ENCODE results near the gene PPP2R3A.
A peak's percentile ranks its signal among the peaks of the same experiment; 100 is the strongest.
"Not testable (repeated sequence)": the region's sequence is repeated elsewhere in the genome, so short reads cannot be mapped to it uniquely, and the experiment has no call there.

Gene PPP2R3A

GRCh38 chr3:136135039-136135802 lies 169.7 kb downstream of the PPP2R3A start:
- H3K27me3 Mint-ChIP-seq = no peaks in the 10 kb centered on the region
- no peak overlapping the region for H3K4me3 Mint-ChIP-seq
- no peaks in the 10 kb centered on the region for H3K36me3 Mint-ChIP-seq
- peaks cover 4% of the 10 kb centered on the region for H3K4me1 Mint-ChIP-seq (ENCODE audit: low read depth)
- H3K9me3 Mint-ChIP-seq (ENCODE audit: low read depth) = no peaks in the 10 kb centered on the region
- no peak overlapping the region for H3K27ac Mint-ChIP-seq

- H3K4me1 Mint-ChIP-seq (ENCODE audit: low read depth) = peaks cover 11% of the 10 kb centered on the region
- H3K9me3 Mint-ChIP-seq (ENCODE audit: low read depth) = no peaks in the 10 kb centered on the region
- H3K27ac Mint-ChIP-seq = no peak overlapping the region
- no peaks in the 10 kb centered on the region for H3K27me3 Mint-ChIP-seq
- H3K4me3 Mint-ChIP-seq = no peak overlapping the region
- no peaks in the 10 kb centered on the region for H3K36me3 Mint-ChIP-seq
Observed at GRCh38 chr3:136136454-136136853, 170.9 kb downstream of the PPP2R3A start.

GRCh38 chr3:136141291-136141785 lies 175.8 kb downstream of the PPP2R3A start:
- peaks cover 25% of the 10 kb centered on the region for H3K4me1 Mint-ChIP-seq (ENCODE audit: low read depth)
- H3K27ac Mint-ChIP-seq = peak overlapping the region; percentile 54
- H3K27me3 Mint-ChIP-seq = no peaks in the 10 kb centered on the region
- H3K9me3 Mint-ChIP-seq (ENCODE audit: low read depth) = no peaks in the 10 kb centered on the region
- no peak overlapping the region for H3K4me3 Mint-ChIP-seq
- H3K36me3 Mint-ChIP-seq = peaks cover 3% of the 10 kb centered on the region

GRCh38 chr3:136141891-136142290 lies 176.4 kb downstream of the PPP2R3A start:
- peaks cover 3% of the 10 kb centered on the region for H3K36me3 Mint-ChIP-seq
- H3K4me1 Mint-ChIP-seq (ENCODE audit: low read depth) = peaks cover 26% of the 10 kb centered on the region
- H3K9me3 Mint-ChIP-seq (ENCODE audit: low read depth) = no peaks in the 10 kb centered on the region

GRCh38 chr3:136142592-136142991 lies 177.1 kb downstream of the PPP2R3A start:
- Mint-ChIP-seq H3K4me3 (no peak overlapping the region), H3K36me3 (peaks cover 3% of the 10 kb centered on the region), H3K4me1 (ENCODE audit: low read depth) (peaks cover 29% of the 10 kb centered on the region), H3K27ac (peak overlapping the region; percentile 61), H3K27me3 (no peaks in the 10 kb centered on the region), H3K9me3 (ENCODE audit: low read depth) (no peaks in the 10 kb centered on the region)

More at GRCh38 chr3:136141891-136142290, 176.4 kb downstream of the PPP2R3A start:
- H3K27me3 Mint-ChIP-seq = no peaks in the 10 kb centered on the region
- H3K27ac Mint-ChIP-seq = peak overlapping the region; percentile 54
- H3K4me3 Mint-ChIP-seq = no peak overlapping the region

- not testable (repeated sequence) for H3K36me3 Mint-ChIP-seq; H3K9me3 Mint-ChIP-seq (ENCODE audit: low read depth); H3K4me3 Mint-ChIP-seq; H3K27me3 Mint-ChIP-seq
- peak overlapping the region; percentile 61 for H3K27ac Mint-ChIP-seq
- peaks cover 40% of the 10 kb centered on the region for H3K4me1 Mint-ChIP-seq (ENCODE audit: low read depth)
Observed at GRCh38 chr3:136144397-136144796, 178.9 kb downstream of the PPP2R3A start.

- Mint-ChIP-seq H3K4me3 (no peak overlapping the region), H3K9me3 (ENCODE audit: low read depth) (no peaks in the 10 kb centered on the region), H3K4me1 (ENCODE audit: low read depth) (peaks cover 53% of the 10 kb centered on the region), H3K27ac (peak overlapping the region; percentile 81), H3K27me3 (no peaks in the 10 kb centered on the region), H3K36me3 (peaks cover 5% of the 10 kb centered on the region)
Observed at GRCh38 chr3:136146981-136147729, 181.6 kb downstream of the PPP2R3A start.

- H3K4me3 Mint-ChIP-seq = no peak overlapping the region
- H3K36me3 Mint-ChIP-seq = peaks cover 2% of the 10 kb centered on the region
- H3K4me1 Mint-ChIP-seq (ENCODE audit: low read depth) = peaks cover 67% of the 10 kb centered on the region
- peak overlapping the region; percentile 72 for H3K27ac Mint-ChIP-seq
- H3K27me3 Mint-ChIP-seq = no peaks in the 10 kb centered on the region
- no peaks in the 10 kb centered on the region for H3K9me3 Mint-ChIP-seq (ENCODE audit: low read depth)
Observed at GRCh38 chr3:136149667-136150066, 184.1 kb downstream of the PPP2R3A start.

GRCh38 chr3:136151219-136151618 lies 185.7 kb downstream of the PPP2R3A start:
- Mint-ChIP-seq H3K9me3 (ENCODE audit: low read depth) (no peaks in the 10 kb centered on the region), H3K4me1 (ENCODE audit: low read depth) (peaks cover 79% of the 10 kb centered on the region), H3K36me3 (peaks cover 4% of the 10 kb centered on the region), H3K27ac (peak overlapping the region; percentile 48), H3K4me3 (no peak overlapping the region), H3K27me3 (no peaks in the 10 kb centered on the region)

GRCh38 chr3:136152176-136152843 lies 186.8 kb downstream of the PPP2R3A start:
- H3K4me1 Mint-ChIP-seq (ENCODE audit: low read depth) = peaks cover 77% of the 10 kb centered on the region
- peaks cover 4% of the 10 kb centered on the region for H3K36me3 Mint-ChIP-seq
- no peaks in the 10 kb centered on the region for H3K9me3 Mint-ChIP-seq (ENCODE audit: low read depth)
- H3K27ac Mint-ChIP-seq = peak overlapping the region; percentile 89
- no peaks in the 10 kb centered on the region for H3K27me3 Mint-ChIP-seq
- H3K4me3 Mint-ChIP-seq = no peak overlapping the region

GRCh38 chr3:136152963-136153362 lies 187.4 kb downstream of the PPP2R3A start:
- H3K27ac Mint-ChIP-seq = peak overlapping the region; percentile 89
- H3K4me1 Mint-ChIP-seq (ENCODE audit: low read depth) = peaks cover 79% of the 10 kb centered on the region
- H3K9me3 Mint-ChIP-seq (ENCODE audit: low read depth) = no peaks in the 10 kb centered on the region
- peaks cover 4% of the 10 kb centered on the region for H3K36me3 Mint-ChIP-seq
- H3K4me3 Mint-ChIP-seq = no peak overlapping the region
- no peaks in the 10 kb centered on the region for H3K27me3 Mint-ChIP-seq

- H3K27me3 Mint-ChIP-seq = no peaks in the 10 kb centered on the region
- no peaks in the 10 kb centered on the region for H3K9me3 Mint-ChIP-seq (ENCODE audit: low read depth)
- no peak overlapping the region for H3K4me3 Mint-ChIP-seq
- H3K4me1 Mint-ChIP-seq (ENCODE audit: low read depth) = peaks cover 67% of the 10 kb centered on the region
- peak overlapping the region; percentile 37 for H3K27ac Mint-ChIP-seq
- peaks cover 7% of the 10 kb centered on the region for H3K36me3 Mint-ChIP-seq
Observed at GRCh38 chr3:136161516-136161915, 196.0 kb downstream of the PPP2R3A start.

GRCh38 chr3:136162322-136162721 lies 196.8 kb downstream of the PPP2R3A start:
- Mint-ChIP-seq H3K27ac (no peak overlapping the region), H3K4me1 (ENCODE audit: low read depth) (peaks cover 74% of the 10 kb centered on the region), H3K4me3 (no peak overlapping the region)

GRCh38 chr3:136163607-136164006 lies 198.1 kb downstream of the PPP2R3A start:
- Mint-ChIP-seq H3K27ac (peak overlapping the region; percentile 90), H3K4me1 (ENCODE audit: low read depth) (peaks cover 75% of the 10 kb centered on the region)
- H3K27me3 Mint-ChIP-seq = not testable (repeated sequence)

More at GRCh38 chr3:136162322-136162721, 196.8 kb downstream of the PPP2R3A start:
- H3K9me3 Mint-ChIP-seq (ENCODE audit: low read depth) = no peaks in the 10 kb centered on the region
- H3K27me3 Mint-ChIP-seq = no peaks in the 10 kb centered on the region
- peaks cover 7% of the 10 kb centered on the region for H3K36me3 Mint-ChIP-seq

GRCh38 chr3:136166507-136166906 lies 201.0 kb downstream of the PPP2R3A start:
- peak overlapping the region; percentile 77 for H3K27ac Mint-ChIP-seq
- H3K27me3 Mint-ChIP-seq = no peaks in the 10 kb centered on the region
- no peaks in the 10 kb centered on the region for H3K36me3 Mint-ChIP-seq
- peak overlapping the region; percentile 34 for H3K4me3 Mint-ChIP-seq
- peaks cover 67% of the 10 kb centered on the region for H3K4me1 Mint-ChIP-seq (ENCODE audit: low read depth)
- no peaks in the 10 kb centered on the region for H3K9me3 Mint-ChIP-seq (ENCODE audit: low read depth)

More at GRCh38 chr3:136163607-136164006, 198.1 kb downstream of the PPP2R3A start:
- not testable (repeated sequence) for H3K9me3 Mint-ChIP-seq (ENCODE audit: low read depth); H3K36me3 Mint-ChIP-seq
- H3K4me3 Mint-ChIP-seq = peak overlapping the region; percentile 44
